Retinal pigment epithelial cell (primary cell): ENCODE measurements around the gene PPP2R2D.

Experiments used
- DNase-seq: peaks from one replicate; pipeline ENCODE4 v3.0.0-alpha.2; 2010; ENCODE audit warnings: low read depth
- H3K4me3 ChIP-seq: 2 replicates; pipeline ENCODE4 v1.5.1; 2011; ENCODE audit warnings: mild to moderate bottlenecking, low read length, control low read depth, moderate library complexity
- CTCF ChIP-seq: conservative IDR thresholded peaks from 2 replicates; pipeline ENCODE4 v1.5.1; 2011; ENCODE audit warnings: low read depth, low read length, control low read depth, inconsistent platforms

PPP2R2D gene

GRCh38 chr10:131855461-131856401 is 45.1 kb upstream of the PPP2R2D start:
- TF ChIP-seq CTCF: no peak
- H3K4me3 ChIP-seq: no peak overlapping the region

GRCh38 chr10:131856441-131857094 is 44.2 kb upstream of the PPP2R2D start:
- no peak for DNase-seq
- H3K4me3 ChIP-seq: no peak overlapping the region
- TF ChIP-seq CTCF: no peak

More at GRCh38 chr10:131855461-131856401, 45.1 kb upstream of the PPP2R2D start:
- no peak for DNase-seq

- DNase-seq: no peak
- H3K4me3 ChIP-seq: no peak overlapping the region
- TF ChIP-seq CTCF: no peak
These were observed 43.4 kb upstream of the PPP2R2D start for GRCh38 chr10:131857156-131858117.

GRCh38 chr10:131858118-131858515 is 42.7 kb upstream of the PPP2R2D start:
- DNase-seq: no peak
- TF ChIP-seq CTCF: no peak
- no peak overlapping the region for H3K4me3 ChIP-seq

GRCh38 chr10:131858583-131859340 is 42.0 kb upstream of the PPP2R2D start:
- TF ChIP-seq CTCF: no peak
- no peak for DNase-seq

More at GRCh38 chr10:131858583-131859340, 42.0 kb upstream of the PPP2R2D start:
- no peak overlapping the region for H3K4me3 ChIP-seq
